ENCODE data around the gene LPP. TPM values are rescaled to one million over a fixed set of nuclear protein-coding genes. Genes with fewer than 3 reads are reported as not detected.

Gene LPP
- total RNA-seq, 1 donor from 2014 or later: 28.2 TPM

GRCh38 chr3:188165596-188165995 lies 11.6 kb downstream of the LPP start:
- Histone ChIP-seq H3K9ac (ENCODE audit: low read depth in 1 of 3, low read length in 3 of 3) (no peak overlapping the region), H3K4me3 (ENCODE audit: low read length in 3 of 3) (no peak overlapping the region), H3K27ac (ENCODE audit: low read depth, low read length) (peak overlapping the region; percentile 3), H3K36me3 (ENCODE audit: control insufficient read depth in 3 of 3, insufficient read depth in 3 of 3, low read length in 3 of 3) (no peaks in the 10 kb centered on the region), H3K27me3 (ENCODE audit: control insufficient read depth in 3 of 3, insufficient read depth in 3 of 3, low read length in 3 of 3) (no peaks in the 10 kb centered on the region), H3K4me1 (ENCODE audit: control insufficient read depth in 3 of 3, insufficient read depth in 3 of 3, low read length in 3 of 3) (peaks cover 18 to 45% (median 34%) of the 10 kb centered on the region in 3 donors), H3K9me3 (ENCODE audit: control insufficient read depth in 3 of 3, low read length in 3 of 3) (no peaks in the 10 kb centered on the region)

GRCh38 chr3:188166441-188166840 lies 12.5 kb downstream of the LPP start:
- Histone ChIP-seq H3K27me3 (ENCODE audit: control insufficient read depth in 3 of 3, insufficient read depth in 3 of 3, low read length in 3 of 3) (no peaks in the 10 kb centered on the region), H3K9me3 (ENCODE audit: control insufficient read depth in 3 of 3, low read length in 3 of 3) (no peaks in the 10 kb centered on the region), H3K9ac (ENCODE audit: low read depth in 1 of 3, low read length in 3 of 3) (no peak overlapping the region), H3K36me3 (ENCODE audit: control insufficient read depth in 3 of 3, insufficient read depth in 3 of 3, low read length in 3 of 3) (no peaks in the 10 kb centered on the region), H3K27ac (ENCODE audit: low read depth, low read length) (no peak overlapping the region), H3K4me1 (ENCODE audit: control insufficient read depth in 3 of 3, insufficient read depth in 3 of 3, low read length in 3 of 3) (peaks cover 18 to 51% (median 36%) of the 10 kb centered on the region in 3 donors), H3K4me3 (ENCODE audit: low read length in 3 of 3) (no peak overlapping the region)

- H3K27me3 ChIP-seq (ENCODE audit: control insufficient read depth in 3 of 3, insufficient read depth in 3 of 3, low read length in 3 of 3): no peaks in the 10 kb centered on the region
- peaks cover 14 to 42% (median 31%) of the 10 kb centered on the region in 3 donors for H3K4me1 ChIP-seq (ENCODE audit: control insufficient read depth in 3 of 3, insufficient read depth in 3 of 3, low read length in 3 of 3)
- no peaks in the 10 kb centered on the region for H3K36me3 ChIP-seq (ENCODE audit: control insufficient read depth in 3 of 3, insufficient read depth in 3 of 3, low read length in 3 of 3)
- H3K4me3 ChIP-seq (ENCODE audit: low read length in 3 of 3): no peak overlapping the region
- H3K27ac ChIP-seq (ENCODE audit: low read depth, low read length): no peak overlapping the region
- no peak overlapping the region for H3K9ac ChIP-seq (ENCODE audit: low read depth in 1 of 3, low read length in 3 of 3)
- H3K9me3 ChIP-seq (ENCODE audit: control insufficient read depth in 3 of 3, low read length in 3 of 3): no peaks in the 10 kb centered on the region
Observed at GRCh38 chr3:188168186-188168585, 14.2 kb downstream of the LPP start.

- no peak overlapping the region for H3K4me3 ChIP-seq (ENCODE audit: low read length in 3 of 3)
- peaks cover 11 to 38% (median 28%) of the 10 kb centered on the region in 3 donors for H3K4me1 ChIP-seq (ENCODE audit: control insufficient read depth in 3 of 3, insufficient read depth in 3 of 3, low read length in 3 of 3)
Observed at GRCh38 chr3:188168648-188169047, 14.7 kb downstream of the LPP start.

GRCh38 chr3:188169830-188170455 lies 16.0 kb downstream of the LPP start:
- H3K27me3 ChIP-seq (ENCODE audit: control insufficient read depth in 3 of 3, insufficient read depth in 3 of 3, low read length in 3 of 3): no peaks in the 10 kb centered on the region
- no peak overlapping the region for H3K4me3 ChIP-seq (ENCODE audit: low read length in 3 of 3)
- peaks cover 6 to 27% (median 19%) of the 10 kb centered on the region in 3 donors for H3K4me1 ChIP-seq (ENCODE audit: control insufficient read depth in 3 of 3, insufficient read depth in 3 of 3, low read length in 3 of 3)
- H3K9me3 ChIP-seq (ENCODE audit: control insufficient read depth in 3 of 3, low read length in 3 of 3): no peaks in the 10 kb centered on the region
- no peaks in the 10 kb centered on the region for H3K36me3 ChIP-seq (ENCODE audit: control insufficient read depth in 3 of 3, insufficient read depth in 3 of 3, low read length in 3 of 3)
- no peak overlapping the region for H3K27ac ChIP-seq (ENCODE audit: low read depth, low read length)
- H3K9ac ChIP-seq (ENCODE audit: low read depth in 1 of 3, low read length in 3 of 3): no peak overlapping the region

More at GRCh38 chr3:188168648-188169047, 14.7 kb downstream of the LPP start:
- Histone ChIP-seq H3K27me3 (ENCODE audit: control insufficient read depth in 3 of 3, insufficient read depth in 3 of 3, low read length in 3 of 3) (no peaks in the 10 kb centered on the region), H3K9ac (ENCODE audit: low read depth in 1 of 3, low read length in 3 of 3) (no peak overlapping the region), H3K9me3 (ENCODE audit: control insufficient read depth in 3 of 3, low read length in 3 of 3) (no peaks in the 10 kb centered on the region), H3K36me3 (ENCODE audit: control insufficient read depth in 3 of 3, insufficient read depth in 3 of 3, low read length in 3 of 3) (no peaks in the 10 kb centered on the region), H3K27ac (ENCODE audit: low read depth, low read length) (no peak overlapping the region)

GRCh38 chr3:188170461-188171459 lies 16.8 kb downstream of the LPP start:
- Histone ChIP-seq H3K4me3 (ENCODE audit: low read length in 3 of 3) (no peak overlapping the region), H3K4me1 (ENCODE audit: control insufficient read depth in 3 of 3, insufficient read depth in 3 of 3, low read length in 3 of 3) (peaks cover 6 to 22% (median 19%) of the 10 kb centered on the region in 3 donors), H3K27me3 (ENCODE audit: control insufficient read depth in 3 of 3, insufficient read depth in 3 of 3, low read length in 3 of 3) (no peaks in the 10 kb centered on the region), H3K9me3 (ENCODE audit: control insufficient read depth in 3 of 3, low read length in 3 of 3) (no peaks in the 10 kb centered on the region), H3K9ac (ENCODE audit: low read depth in 1 of 3, low read length in 3 of 3) (no peak overlapping the region), H3K36me3 (ENCODE audit: control insufficient read depth in 3 of 3, insufficient read depth in 3 of 3, low read length in 3 of 3) (no peaks in the 10 kb centered on the region), H3K27ac (ENCODE audit: low read depth, low read length) (no peak overlapping the region)

GRCh38 chr3:188171682-188172467 lies 17.9 kb downstream of the LPP start:
- H3K27ac ChIP-seq (ENCODE audit: low read depth, low read length): no peak overlapping the region
- no peak overlapping the region for H3K4me3 ChIP-seq (ENCODE audit: low read length in 3 of 3)
- no peaks in the 10 kb centered on the region for H3K9me3 ChIP-seq (ENCODE audit: control insufficient read depth in 3 of 3, low read length in 3 of 3)
- no peak overlapping the region for H3K9ac ChIP-seq (ENCODE audit: low read depth in 1 of 3, low read length in 3 of 3)
- peaks cover 3 to 22% (median 19%) of the 10 kb centered on the region in 3 donors for H3K4me1 ChIP-seq (ENCODE audit: control insufficient read depth in 3 of 3, insufficient read depth in 3 of 3, low read length in 3 of 3)
- no peaks in the 10 kb centered on the region for H3K36me3 ChIP-seq (ENCODE audit: control insufficient read depth in 3 of 3, insufficient read depth in 3 of 3, low read length in 3 of 3)
- H3K27me3 ChIP-seq (ENCODE audit: control insufficient read depth in 3 of 3, insufficient read depth in 3 of 3, low read length in 3 of 3): no peaks in the 10 kb centered on the region

- Histone ChIP-seq H3K27ac (ENCODE audit: low read depth, low read length) (no peak overlapping the region), H3K9ac (ENCODE audit: low read depth in 1 of 3, low read length in 3 of 3) (no peak overlapping the region), H3K9me3 (ENCODE audit: control insufficient read depth in 3 of 3, low read length in 3 of 3) (no peaks in the 10 kb centered on the region), H3K4me1 (ENCODE audit: control insufficient read depth in 3 of 3, insufficient read depth in 3 of 3, low read length in 3 of 3) (peaks cover 20 to 36% (median 26%) of the 10 kb centered on the region in 3 donors), H3K36me3 (ENCODE audit: control insufficient read depth in 3 of 3, insufficient read depth in 3 of 3, low read length in 3 of 3) (no peaks in the 10 kb centered on the region), H3K27me3 (ENCODE audit: control insufficient read depth in 3 of 3, insufficient read depth in 3 of 3, low read length in 3 of 3) (no peaks in the 10 kb centered on the region), H3K4me3 (ENCODE audit: low read length in 3 of 3) (no peak overlapping the region)
Observed at GRCh38 chr3:188174317-188175044, 20.5 kb downstream of the LPP start.

- Histone ChIP-seq H3K27me3 (ENCODE audit: control insufficient read depth in 3 of 3, insufficient read depth in 3 of 3, low read length in 3 of 3) (no peaks in the 10 kb centered on the region), H3K9ac (ENCODE audit: low read depth in 1 of 3, low read length in 3 of 3) (no peak overlapping the region), H3K9me3 (ENCODE audit: control insufficient read depth in 3 of 3, low read length in 3 of 3) (no peaks in the 10 kb centered on the region), H3K4me1 (ENCODE audit: control insufficient read depth in 3 of 3, insufficient read depth in 3 of 3, low read length in 3 of 3) (peaks cover 29 to 36% (median 31%) of the 10 kb centered on the region in 3 donors), H3K36me3 (ENCODE audit: control insufficient read depth in 3 of 3, insufficient read depth in 3 of 3, low read length in 3 of 3) (no peaks in the 10 kb centered on the region), H3K27ac (ENCODE audit: low read depth, low read length) (no peak overlapping the region), H3K4me3 (ENCODE audit: low read length in 3 of 3) (no peak overlapping the region)
Observed at GRCh38 chr3:188176476-188176875, 22.5 kb downstream of the LPP start.
